ENCODE measurements around the gene SERPINB1. TPM values are rescaled to one million over a fixed set of nuclear protein-coding genes. Genes with fewer than 3 reads are reported as not detected.

Gene SERPINB1
- total and polyA plus RNA-seq, 2 donors from 2014 or later = 37.4 to 86.4 TPM

DNA sequence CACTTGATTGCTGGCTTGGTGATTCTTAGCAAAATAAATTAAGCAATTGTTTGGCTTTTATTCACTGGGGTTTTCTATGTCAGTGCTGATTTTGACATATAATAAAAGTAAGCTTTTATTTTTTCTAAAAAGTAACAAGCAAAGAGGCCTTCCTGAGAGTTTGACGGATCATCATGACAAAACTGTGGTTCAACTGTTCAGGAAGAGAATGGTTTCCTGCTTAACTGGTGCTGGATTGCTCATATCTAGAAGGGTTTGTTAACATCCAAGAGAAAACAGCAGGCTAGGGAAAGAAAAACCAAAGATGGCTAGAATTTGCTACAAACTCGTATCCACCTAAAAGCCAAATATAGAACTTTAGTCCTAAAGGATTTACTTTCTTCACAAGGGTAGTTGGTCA lies 21.2 kb downstream of the SERPINB1 start:
- TF ChIP-seq, protein P1, sequence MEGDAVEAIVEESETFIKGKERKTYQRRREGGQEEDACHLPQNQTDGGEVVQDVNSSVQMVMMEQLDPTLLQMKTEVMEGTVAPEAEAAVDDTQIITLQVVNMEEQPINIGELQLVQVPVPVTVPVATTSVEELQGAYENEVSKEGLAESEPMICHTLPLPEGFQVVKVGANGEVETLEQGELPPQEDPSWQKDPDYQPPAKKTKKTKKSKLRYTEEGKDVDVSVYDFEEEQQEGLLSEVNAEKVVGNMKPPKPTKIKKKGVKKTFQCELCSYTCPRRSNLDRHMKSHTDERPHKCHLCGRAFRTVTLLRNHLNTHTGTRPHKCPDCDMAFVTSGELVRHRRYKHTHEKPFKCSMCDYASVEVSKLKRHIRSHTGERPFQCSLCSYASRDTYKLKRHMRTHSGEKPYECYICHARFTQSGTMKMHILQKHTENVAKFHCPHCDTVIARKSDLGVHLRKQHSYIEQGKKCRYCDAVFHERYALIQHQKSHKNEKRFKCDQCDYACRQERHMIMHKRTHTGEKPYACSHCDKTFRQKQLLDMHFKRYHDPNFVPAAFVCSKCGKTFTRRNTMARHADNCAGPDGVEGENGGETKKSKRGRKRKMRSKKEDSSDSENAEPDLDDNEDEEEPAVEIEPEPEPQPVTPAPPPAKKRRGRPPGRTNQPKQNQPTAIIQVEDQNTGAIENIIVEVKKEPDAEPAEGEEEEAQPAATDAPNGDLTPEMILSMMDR (IDR thresholded peaks at IDR 0.05; ENCODE audit: borderline replicate concordance, extremely low read depth, insufficient read depth) = no peak
- intact Hi-C loops (cut with DNase I) = no loop called here
- no peak overlapping the region for H3K27ac ChIP-seq (ENCODE audit: low read depth in 2 of 2, low read length in 2 of 2)
- H3K27me3 ChIP-seq (ENCODE audit: control insufficient read depth, insufficient read depth, low read length) = no peaks in the 10 kb centered on the region
- H3K4me1 ChIP-seq (ENCODE audit: control insufficient read depth in 2 of 3, insufficient read depth in 2 of 3, low read depth in 1 of 3, low read length in 3 of 3) = peaks cover 3 to 19% (median 16%) of the 10 kb centered on the region in 3 donors
- no peak for DNase-seq
- peaks cover 0 to 6% (median 0%) of the 10 kb centered on the region in 3 donors for H3K9me3 ChIP-seq (ENCODE audit: control insufficient read depth in 2 of 3, insufficient read depth in 1 of 3, low read length in 3 of 3)
- no peak for FAIRE-seq
- H3K36me3 ChIP-seq (ENCODE audit: control insufficient read depth in 2 of 3, insufficient read depth in 3 of 3, low read length in 3 of 3) = no peaks in the 10 kb centered on the region
- no peak overlapping the region for H3K9ac ChIP-seq (ENCODE audit: low read length in 3 of 3)
- no peak overlapping the region for H3K4me3 ChIP-seq (ENCODE audit: low read length in 3 of 3)

DNA sequence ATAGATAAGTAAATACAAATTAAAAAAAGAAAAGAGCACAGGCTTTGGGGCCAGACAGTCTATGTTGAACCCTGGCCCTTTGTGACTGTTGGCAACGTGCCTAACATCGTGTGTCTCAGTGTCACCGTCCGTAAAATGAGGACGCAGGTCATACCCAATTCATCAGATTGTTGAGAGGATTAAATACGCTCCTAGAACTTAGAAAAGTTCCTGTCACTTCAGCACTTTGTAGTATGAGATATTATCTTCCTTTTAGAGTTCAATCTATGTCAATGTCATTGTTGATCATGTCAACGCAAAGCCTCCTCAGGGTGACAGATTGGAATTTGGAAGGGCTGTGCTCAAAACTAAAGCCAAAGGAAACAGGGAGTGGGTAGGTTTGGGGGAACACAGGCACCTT lies 21.7 kb downstream of the SERPINB1 start:
- intact Hi-C loops (cut with DNase I) = no loop called here
- DNase-seq (no peak), FAIRE-seq (no peak)
- Histone ChIP-seq H3K4me3 (ENCODE audit: low read length in 3 of 3) (no peak overlapping the region), H3K27me3 (ENCODE audit: control insufficient read depth, insufficient read depth, low read length) (no peaks in the 10 kb centered on the region), H3K4me1 (ENCODE audit: control insufficient read depth in 2 of 3, insufficient read depth in 2 of 3, low read depth in 1 of 3, low read length in 3 of 3) (peaks cover 3 to 19% (median 16%) of the 10 kb centered on the region in 3 donors), H3K9me3 (ENCODE audit: control insufficient read depth in 2 of 3, insufficient read depth in 1 of 3, low read length in 3 of 3) (peaks cover 0 to 6% (median 0%) of the 10 kb centered on the region in 3 donors), H3K9ac (ENCODE audit: low read length in 3 of 3) (no peak overlapping the region), H3K36me3 (ENCODE audit: control insufficient read depth in 2 of 3, insufficient read depth in 3 of 3, low read length in 3 of 3) (no peaks in the 10 kb centered on the region), H3K27ac (ENCODE audit: low read depth in 2 of 2, low read length in 2 of 2) (no peak overlapping the region)
- TF ChIP-seq, protein P1 (IDR thresholded peaks at IDR 0.05; ENCODE audit: borderline replicate concordance, extremely low read depth, insufficient read depth) = no peak

- Histone ChIP-seq H3K27ac (ENCODE audit: low read depth in 2 of 2, low read length in 2 of 2) (peak overlapping the region; percentile 84 to 91), H3K36me3 (ENCODE audit: control insufficient read depth in 2 of 3, insufficient read depth in 3 of 3, low read length in 3 of 3) (no peaks in the 10 kb centered on the region), H3K27me3 (ENCODE audit: control insufficient read depth, insufficient read depth, low read length) (no peaks in the 10 kb centered on the region), H3K4me3 (ENCODE audit: low read length in 3 of 3) (no peak overlapping the region), H3K9ac (ENCODE audit: low read length in 3 of 3) (peak overlapping the region in 1 of 3 donors; percentile 29), H3K9me3 (ENCODE audit: control insufficient read depth in 2 of 3, insufficient read depth in 1 of 3, low read length in 3 of 3) (peaks cover 0 to 6% (median 0%) of the 10 kb centered on the region in 3 donors), H3K4me1 (ENCODE audit: control insufficient read depth in 2 of 3, insufficient read depth in 2 of 3, low read depth in 1 of 3, low read length in 3 of 3) (peaks cover 3 to 19% (median 16%) of the 10 kb centered on the region in 3 donors)
- FAIRE-seq (no peak), DNase-seq (no peak)
- intact Hi-C loops (cut with DNase I) = no loop called here
- TF ChIP-seq, protein P1 (IDR thresholded peaks at IDR 0.05; ENCODE audit: borderline replicate concordance, extremely low read depth, insufficient read depth) = no peak
Measured at GRCh38 chr6:2819115-2819514, 22.5 kb downstream of the SERPINB1 start.

- Histone ChIP-seq H3K36me3 (ENCODE audit: control insufficient read depth in 2 of 3, insufficient read depth in 3 of 3, low read length in 3 of 3) (no peaks in the 10 kb centered on the region), H3K9me3 (ENCODE audit: control insufficient read depth in 2 of 3, insufficient read depth in 1 of 3, low read length in 3 of 3) (peaks cover 0 to 6% (median 0%) of the 10 kb centered on the region in 3 donors), H3K4me1 (ENCODE audit: control insufficient read depth in 2 of 3, insufficient read depth in 2 of 3, low read depth in 1 of 3, low read length in 3 of 3) (peaks cover 3 to 19% (median 16%) of the 10 kb centered on the region in 3 donors), H3K27ac (ENCODE audit: low read depth in 2 of 2, low read length in 2 of 2) (peak overlapping the region; percentile 84 to 91), H3K9ac (ENCODE audit: low read length in 3 of 3) (peak overlapping the region in 2 of 3 donors; percentile 29 to 39), H3K27me3 (ENCODE audit: control insufficient read depth, insufficient read depth, low read length) (no peaks in the 10 kb centered on the region), H3K4me3 (ENCODE audit: low read length in 3 of 3) (peak overlapping the region in 2 of 3 donors; percentile 42 to 48)
- TF ChIP-seq, protein P1 (IDR thresholded peaks at IDR 0.05; ENCODE audit: borderline replicate concordance, extremely low read depth, insufficient read depth) = no peak
- FAIRE-seq (no peak), DNase-seq (peak in 2 of 5 donors; percentile 32 to 49)
- intact Hi-C loops (cut with DNase I) = no loop called here
Measured at GRCh38 chr6:2818593-2818992, 23.1 kb downstream of the SERPINB1 start.

Data from kidney (tissue), 14 donors.